GM19397 (cell line): ENCODE data around the gene ECHDC3.

ENCODE experiments used
- ATAC-seq: cut with Tn5 transposase; IDR thresholded peaks from one replicate; pipeline ENCODE4 v1.9.1; 2021; ENCODE audit warnings: mild to moderate bottlenecking, moderate library complexity; ENCODE audit not compliant: unreplicated experiment

ECHDC3 gene

GRCh38 chr10:11810313-11810766 is 68.2 kb downstream of the ECHDC3 start:
- ATAC-seq, result no peak

- ATAC-seq, result no peak
Measured at GRCh38 chr10:11810973-11811372, 68.8 kb downstream of the ECHDC3 start.

GRCh38 chr10:11813177-11813576 is 71.0 kb downstream of the ECHDC3 start:
- no peak for ATAC-seq
